Chondrocyte (in vitro differentiated cells): ENCODE measurements around the gene MOCOS. TPM values are rescaled to one million over a fixed set of nuclear protein-coding genes. Genes with fewer than 3 reads are reported as not detected.

Experiments used
- DNase-seq: peaks from one replicate; pipeline ENCODE4 v3.0.0; 2021; ENCODE audit warnings: mixed read lengths, low spot score
- H3K27ac Mint-ChIP-seq: one replicate; pipeline ENCODE4 v1.8.0; 2021; ENCODE audit warnings: mild to moderate bottlenecking, moderate library complexity, mixed read lengths; ENCODE audit not compliant: unreplicated experiment
- H3K27me3 Mint-ChIP-seq: 2 replicates; pipeline ENCODE4 v1.8.0; 2021; ENCODE audit warnings: low read depth, mixed read lengths
- H3K36me3 Mint-ChIP-seq: 2 replicates; pipeline ENCODE4 v1.8.0; 2021; ENCODE audit warnings: low read depth, mixed read lengths
- H3K4me1 Mint-ChIP-seq: 2 replicates; pipeline ENCODE4 v1.8.0; 2021; ENCODE audit warnings: low read depth, mild to moderate bottlenecking, mixed read lengths
- H3K4me3 Mint-ChIP-seq: one replicate; pipeline ENCODE4 v1.8.0; 2021; ENCODE audit warnings: mild to moderate bottlenecking, moderate library complexity, mixed read lengths; ENCODE audit not compliant: unreplicated experiment
- H3K9me3 Mint-ChIP-seq: 2 replicates; pipeline ENCODE4 v1.8.0; 2021; ENCODE audit warnings: low read depth, mixed read lengths
- CTCF ChIP-seq: fragments of 200-600 bp; sonication (generic); IDR thresholded peaks from 2 replicates; pipeline ENCODE4 v1.5.0; 2021; ENCODE audit warnings: antibody characterized with exemption, mild to moderate bottlenecking, moderate library complexity
- total RNA-seq: library from RNA; stranded (reverse); gene quantifications from 3 replicates; pipeline ENCODE4 v1.2.1, GENCODE V29; 2021

Gene MOCOS
- total RNA-seq, 1 donor from 2014 or later = 13.2 TPM

- H3K4me3 Mint-ChIP-seq = no peak overlapping the region
- no peak for DNase-seq
- H3K4me1 Mint-ChIP-seq = peaks cover 27% of the 10 kb centered on the region
- H3K36me3 Mint-ChIP-seq = peaks cover 3% of the 10 kb centered on the region
- H3K27me3 Mint-ChIP-seq = peaks cover 7% of the 10 kb centered on the region
- peak overlapping the region; percentile 78 for H3K27ac Mint-ChIP-seq
- no peak for TF ChIP-seq CTCF
- H3K9me3 Mint-ChIP-seq = no peaks in the 10 kb centered on the region
Measured at GRCh38 chr18:36308711-36309435, 121.6 kb downstream of the MOCOS start.

DNA sequence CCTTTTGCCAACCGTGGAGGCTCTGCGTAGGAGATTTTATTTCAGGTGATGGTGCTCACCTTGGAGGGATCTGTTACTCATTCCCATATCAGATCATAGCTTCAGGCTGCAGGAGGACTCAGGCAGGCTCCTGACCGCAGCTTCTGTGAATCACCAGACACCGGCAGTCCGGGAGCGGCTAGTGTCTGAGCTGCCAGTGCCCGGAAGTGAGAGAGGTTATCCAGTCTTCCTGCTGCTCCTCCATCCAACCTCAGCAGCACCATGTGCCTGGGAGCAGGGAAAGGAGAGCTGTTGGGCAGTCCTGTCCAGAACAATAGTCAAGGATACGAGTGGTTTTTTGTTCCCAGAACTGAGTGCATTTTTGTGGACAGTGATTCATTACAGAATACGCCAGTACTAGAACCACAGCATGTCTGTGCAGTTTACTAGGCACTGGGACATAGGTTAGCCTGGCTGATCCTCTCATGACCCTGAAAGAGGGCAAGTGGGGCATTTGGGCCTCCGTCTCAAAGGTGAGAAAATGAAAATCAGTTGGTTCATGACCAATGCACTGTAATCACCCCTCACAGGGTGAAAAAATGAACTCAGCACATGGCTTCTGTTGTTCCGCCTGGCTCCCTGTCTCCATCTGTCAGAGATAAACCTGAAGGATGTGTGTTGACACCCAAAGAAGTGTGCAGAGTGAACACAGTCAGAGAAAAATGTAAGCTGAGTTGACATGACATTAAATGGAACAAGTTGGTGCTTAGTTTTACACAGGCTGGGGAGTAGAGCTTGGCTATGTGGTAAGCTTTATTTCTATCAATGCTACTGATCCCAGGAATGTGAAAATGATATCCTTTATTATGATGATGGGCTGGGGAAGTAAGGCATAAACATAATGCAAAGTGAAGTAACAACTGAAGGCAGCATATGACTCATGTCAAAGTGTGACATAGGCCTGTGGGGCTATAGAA is 122.4 kb downstream of the MOCOS start:
- Mint-ChIP-seq H3K36me3 (peaks cover 3% of the 10 kb centered on the region), H3K4me1 (peaks cover 34% of the 10 kb centered on the region), H3K4me3 (no peak overlapping the region), H3K27ac (peak overlapping the region; percentile 78), H3K9me3 (no peaks in the 10 kb centered on the region), H3K27me3 (peaks cover 7% of the 10 kb centered on the region)
- no peak for DNase-seq
- TF ChIP-seq CTCF = no peak

DNA sequence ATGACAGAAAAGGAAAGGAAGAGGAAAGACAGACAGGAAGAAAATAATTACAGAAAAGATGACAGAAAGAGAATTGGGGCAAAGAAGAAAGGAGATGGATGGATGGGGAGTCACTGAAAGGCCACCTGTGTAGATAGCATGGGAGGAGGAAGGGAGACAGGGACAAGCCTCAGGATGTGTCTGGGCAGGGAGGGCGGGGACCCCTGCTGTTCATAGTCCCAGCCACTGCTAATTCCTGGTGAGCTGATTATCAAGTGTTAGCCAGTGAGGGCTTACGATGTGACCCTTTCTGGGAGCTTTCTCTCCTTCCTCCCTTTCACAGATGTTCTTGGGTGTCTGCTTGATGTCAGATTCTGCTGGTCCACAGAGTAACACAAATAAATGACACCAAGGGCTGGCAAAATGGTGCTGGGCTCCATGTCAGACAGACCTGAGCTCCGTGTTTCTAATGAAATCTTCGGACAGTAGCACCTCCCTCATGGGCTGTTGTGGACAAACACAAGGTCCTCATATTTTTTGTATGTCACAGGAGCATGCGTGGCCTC is 123.8 kb downstream of the MOCOS start:
- no peak overlapping the region for H3K4me3 Mint-ChIP-seq
- H3K27ac Mint-ChIP-seq = no peak overlapping the region
- no peak for DNase-seq
- peaks cover 45% of the 10 kb centered on the region for H3K4me1 Mint-ChIP-seq
- H3K36me3 Mint-ChIP-seq = peaks cover 3% of the 10 kb centered on the region
- peaks cover 3% of the 10 kb centered on the region for H3K27me3 Mint-ChIP-seq
- TF ChIP-seq CTCF = no peak
- H3K9me3 Mint-ChIP-seq = no peaks in the 10 kb centered on the region

GRCh38 chr18:36312806-36313395 is 125.6 kb downstream of the MOCOS start:
- H3K4me3 Mint-ChIP-seq = no peak overlapping the region
- DNase-seq = no peak
- H3K27me3 Mint-ChIP-seq = peaks cover 3% of the 10 kb centered on the region
- TF ChIP-seq CTCF = no peak
- H3K9me3 Mint-ChIP-seq = no peaks in the 10 kb centered on the region
- H3K36me3 Mint-ChIP-seq = peaks cover 3% of the 10 kb centered on the region
- no peak overlapping the region for H3K27ac Mint-ChIP-seq
- H3K4me1 Mint-ChIP-seq = peaks cover 46% of the 10 kb centered on the region

GRCh38 chr18:36314098-36314497 is 126.8 kb downstream of the MOCOS start:
- Mint-ChIP-seq H3K9me3 (peaks cover 9% of the 10 kb centered on the region), H3K4me3 (no peak overlapping the region), H3K36me3 (peaks cover 13% of the 10 kb centered on the region), H3K27me3 (peaks cover 3% of the 10 kb centered on the region), H3K27ac (peak overlapping the region; percentile 60), H3K4me1 (peaks cover 42% of the 10 kb centered on the region)
- TF ChIP-seq CTCF = no peak
- DNase-seq = no peak
